Measurements from ENCODE around the gene DLGAP1.

Gene DLGAP1

GRCh38 chr18:3595369-3596273 lies 859.5 kb downstream of the DLGAP1 start:
- no peak for DNase-seq (ENCODE audit: low spot score)
- H3K27me3 ChIP-seq (ENCODE audit: control insufficient read depth in 3 of 3, insufficient read depth in 3 of 3, low read depth in 1 of 3, low read length in 3 of 3): no peaks in the 10 kb centered on the region
- no peak overlapping the region for H3K4me2 ChIP-seq (ENCODE audit: insufficient read depth, low read length, poor library complexity, severe bottlenecking)
- H2BK15ac ChIP-seq (ENCODE audit: low read length): no peak overlapping the region
- no peak overlapping the region for H2BK120ac ChIP-seq (ENCODE audit: low read depth, low read length)
- H3K4ac ChIP-seq (ENCODE audit: low read length): no peak overlapping the region
- H2AK5ac ChIP-seq (ENCODE audit: low read depth, low read length): no peak overlapping the region
- peaks cover 0 to 20% of the 10 kb centered on the region in 2 donors for H3K36me3 ChIP-seq (replicated peaks in 1 of 2; ENCODE audit: control insufficient read depth in 2 of 2, insufficient read depth in 2 of 2, low read length in 2 of 2)
- H3K9me3 ChIP-seq (replicated peaks in 1 of 2; ENCODE audit: control insufficient read depth in 2 of 2, insufficient read depth in 1 of 2, low read depth in 1 of 2, low read length in 2 of 2): no peaks in the 10 kb centered on the region
- H4K8ac ChIP-seq (ENCODE audit: low read depth, low read length): no peak overlapping the region
- no peak overlapping the region for H3K14ac ChIP-seq (ENCODE audit: low read length)
- no peaks in the 10 kb centered on the region for H3K79me1 ChIP-seq (ENCODE audit: low read depth, low read length)
- H3K18ac ChIP-seq (ENCODE audit: low read length): no peak overlapping the region
- no peak overlapping the region for H4K91ac ChIP-seq (ENCODE audit: low read depth, low read length, poor library complexity)
- no peak overlapping the region for H2BK5ac ChIP-seq (ENCODE audit: low read length)
- no peak overlapping the region for H2BK12ac ChIP-seq (ENCODE audit: low read length)
- no peak overlapping the region for H2AFZ ChIP-seq (ENCODE audit: low read length)
- H3K4me3 ChIP-seq (ENCODE audit: low read length in 2 of 2): peak overlapping the region in 1 of 2 donors; percentile 51
- no peak overlapping the region for H3K27ac ChIP-seq (replicated peaks; ENCODE audit: low read length)
- peaks cover 26 to 29% of the 10 kb centered on the region in 2 donors for H3K4me1 ChIP-seq (ENCODE audit: control insufficient read depth in 2 of 2, insufficient read depth in 1 of 2, low read depth in 1 of 2, low read length in 2 of 2)
- no CpG with 5 or more reads among the region's 7 CpGs for WGBS, 2 donors (ENCODE audit: extremely low coverage in 2 of 2, insufficient read length in 2 of 2, insufficient replicate concordance in 1 of 2)
- H3K23ac ChIP-seq (ENCODE audit: low read depth, low read length, poor library complexity): no peak overlapping the region
- no peak overlapping the region for H3K9ac ChIP-seq (ENCODE audit: low read depth, low read length, poor library complexity)

GRCh38 chr18:3594760-3595368 lies 860.2 kb downstream of the DLGAP1 start:
- H3K4me1 ChIP-seq (ENCODE audit: control insufficient read depth in 2 of 2, insufficient read depth in 1 of 2, low read depth in 1 of 2, low read length in 2 of 2): peaks cover 26 to 30% of the 10 kb centered on the region in 2 donors

GRCh38 chr18:3593904-3594759 lies 861.0 kb downstream of the DLGAP1 start:
- peaks cover 26 to 30% of the 10 kb centered on the region in 2 donors for H3K4me1 ChIP-seq (ENCODE audit: control insufficient read depth in 2 of 2, insufficient read depth in 1 of 2, low read depth in 1 of 2, low read length in 2 of 2)
- H3K27ac ChIP-seq (replicated peaks; ENCODE audit: low read length): peak overlapping the region; percentile 97
- H2BK15ac ChIP-seq (ENCODE audit: low read length): no peak overlapping the region
- H2BK12ac ChIP-seq (ENCODE audit: low read length): no peak overlapping the region
- H3K79me1 ChIP-seq (ENCODE audit: low read depth, low read length): no peaks in the 10 kb centered on the region
- H4K8ac ChIP-seq (ENCODE audit: low read depth, low read length): no peak overlapping the region
- no peak overlapping the region for H2AK5ac ChIP-seq (ENCODE audit: low read depth, low read length)
- H3K4ac ChIP-seq (ENCODE audit: low read length): no peak overlapping the region
- H3K9ac ChIP-seq (ENCODE audit: low read depth, low read length, poor library complexity): no peak overlapping the region
- no peak overlapping the region for H2BK120ac ChIP-seq (ENCODE audit: low read depth, low read length)
- H3K27me3 ChIP-seq (ENCODE audit: control insufficient read depth in 3 of 3, insufficient read depth in 3 of 3, low read depth in 1 of 3, low read length in 3 of 3): no peaks in the 10 kb centered on the region
- no peak overlapping the region for H3K14ac ChIP-seq (ENCODE audit: low read length)
- H2BK5ac ChIP-seq (ENCODE audit: low read length): no peak overlapping the region
- no peak overlapping the region for H4K91ac ChIP-seq (ENCODE audit: low read depth, low read length, poor library complexity)
- peak overlapping the region; percentile 60 for H2AFZ ChIP-seq (ENCODE audit: low read length)
- no CpG with 5 or more reads among the region's 17 CpGs for WGBS, 2 donors (ENCODE audit: extremely low coverage in 2 of 2, insufficient read length in 2 of 2, insufficient replicate concordance in 1 of 2)
- DNase-seq (ENCODE audit: low spot score): peak; percentile 92
- no peaks in the 10 kb centered on the region for H3K9me3 ChIP-seq (replicated peaks in 1 of 2; ENCODE audit: control insufficient read depth in 2 of 2, insufficient read depth in 1 of 2, low read depth in 1 of 2, low read length in 2 of 2)
- peak overlapping the region; percentile 83 for H3K4me2 ChIP-seq (ENCODE audit: insufficient read depth, low read length, poor library complexity, severe bottlenecking)
- H3K23ac ChIP-seq (ENCODE audit: low read depth, low read length, poor library complexity): no peak overlapping the region
- H3K18ac ChIP-seq (ENCODE audit: low read length): peak overlapping the region; percentile 55
- H3K4me3 ChIP-seq (ENCODE audit: low read length in 2 of 2): peak overlapping the region; percentile 51 to 68
- peaks cover 0 to 13% of the 10 kb centered on the region in 2 donors for H3K36me3 ChIP-seq (replicated peaks in 1 of 2; ENCODE audit: control insufficient read depth in 2 of 2, insufficient read depth in 2 of 2, low read length in 2 of 2)

More at GRCh38 chr18:3594760-3595368, 860.2 kb downstream of the DLGAP1 start:
- Histone ChIP-seq H3K4me2 (ENCODE audit: insufficient read depth, low read length, poor library complexity, severe bottlenecking) (peak overlapping the region; percentile 52), H2BK120ac (ENCODE audit: low read depth, low read length) (no peak overlapping the region), H2BK5ac (ENCODE audit: low read length) (no peak overlapping the region), H2AK5ac (ENCODE audit: low read depth, low read length) (no peak overlapping the region), H3K9ac (ENCODE audit: low read depth, low read length, poor library complexity) (no peak overlapping the region), H3K9me3 (replicated peaks in 1 of 2; ENCODE audit: control insufficient read depth in 2 of 2, insufficient read depth in 1 of 2, low read depth in 1 of 2, low read length in 2 of 2) (no peaks in the 10 kb centered on the region), H4K91ac (ENCODE audit: low read depth, low read length, poor library complexity) (no peak overlapping the region), H3K27me3 (ENCODE audit: control insufficient read depth in 3 of 3, insufficient read depth in 3 of 3, low read depth in 1 of 3, low read length in 3 of 3) (no peaks in the 10 kb centered on the region), H2BK15ac (ENCODE audit: low read length) (no peak overlapping the region), H3K27ac (replicated peaks; ENCODE audit: low read length) (peak overlapping the region; percentile 46), H3K79me1 (ENCODE audit: low read depth, low read length) (no peaks in the 10 kb centered on the region), H2AFZ (ENCODE audit: low read length) (peak overlapping the region; percentile 47), H3K18ac (ENCODE audit: low read length) (no peak overlapping the region), H2BK12ac (ENCODE audit: low read length) (no peak overlapping the region), H3K4me3 (ENCODE audit: low read length in 2 of 2) (peak overlapping the region in 1 of 2 donors; percentile 51), H4K8ac (ENCODE audit: low read depth, low read length) (no peak overlapping the region), H3K23ac (ENCODE audit: low read depth, low read length, poor library complexity) (no peak overlapping the region), H3K36me3 (replicated peaks in 1 of 2; ENCODE audit: control insufficient read depth in 2 of 2, insufficient read depth in 2 of 2, low read length in 2 of 2) (peaks cover 0 to 17% of the 10 kb centered on the region in 2 donors), H3K4ac (ENCODE audit: low read length) (no peak overlapping the region), H3K14ac (ENCODE audit: low read length) (no peak overlapping the region)
- no CpG with 5 or more reads among the region's 8 CpGs for WGBS, 2 donors (ENCODE audit: extremely low coverage in 2 of 2, insufficient read length in 2 of 2, insufficient replicate concordance in 1 of 2)
- DNase-seq (ENCODE audit: low spot score): no peak

All from neuronal stem cell (in vitro differentiated cells).